Endothelial cell of umbilical vein (primary cell): ENCODE results near the gene CENPU. TPM values are rescaled to one million over a fixed set of nuclear protein-coding genes. Genes with fewer than 3 reads are reported as not detected.

Experiments used
- BruUV-seq: library from RNA; stranded (reverse); fragments of 400-500 nt; replicated peaks from 2 replicates; lab custom pipeline; 2021; lab: Mats Ljungman, UMichigan
- CTCF ChIA-PET: fragments of 300-600, 350-600 bp; sonication (Branson Sonifier 250); formaldehyde crosslinking; loops from one replicate; lab custom pipeline; 2021; ENCODE audit warnings: antibody characterized with exemption, inconsistent platforms; lab: Charles Lee
- POLR2A ChIA-PET: fragments of 300-600, 350-600 bp; sonication (Branson Sonifier 250); formaldehyde crosslinking; loops from one replicate; lab custom pipeline; 2021; ENCODE audit warnings: antibody characterized with exemption, inconsistent platforms; lab: Charles Lee
- DNase-seq: peaks from one replicate; pipeline ENCODE4 v3.0.0-alpha.2; 2011; ENCODE audit warnings: low read depth, low spot score
- FAIRE-seq: peaks from 2 replicates; lab custom pipeline; 2011; peaks lifted over from hg19 to GRCh38; lab: Jason Lieb, UNC
- H2AFZ ChIP-seq: 2 replicates; pipeline ENCODE4 v1.6.0; 2012; ENCODE audit warnings: low read depth, low read length, control low read depth, inconsistent platforms
- H3K27ac ChIP-seq: 2 replicates; pipeline ENCODE4 v1.5.1; 2011; ENCODE audit warnings: low read depth, mild to moderate bottlenecking, control low read depth, low read length, moderate library complexity; ENCODE audit not compliant: insufficient read depth
- H3K27me3 ChIP-seq, 2 experiments: 2 replicates each; pipeline versions ENCODE4 v1.6.0 to v1.6.1; 2011; ENCODE audit warnings: low read length in 2 of 2, mixed read lengths in 1 of 2; ENCODE audit not compliant: control insufficient read depth in 2 of 2, insufficient read depth in 2 of 2
- H3K36me3 ChIP-seq, 2 experiments: 2 replicates in 1 of 2; 3 replicates in 1 of 2; pipeline ENCODE4 v1.5.1; 2011; ENCODE audit warnings: low read length in 2 of 2, mild to moderate bottlenecking in 1 of 2, moderate library complexity in 1 of 2; ENCODE audit not compliant: control insufficient read depth in 2 of 2, insufficient read depth in 2 of 2; ENCODE audit errors: extremely low read depth in 1 of 2
- H3K4me1 ChIP-seq: 3 replicates; pipeline ENCODE4 v1.5.1; 2011; ENCODE audit warnings: mild to moderate bottlenecking, low read length; ENCODE audit not compliant: control insufficient read depth, insufficient read depth; ENCODE audit errors: extremely low read depth
- H3K4me2 ChIP-seq: 2 replicates; pipeline ENCODE4 v1.6.1; 2011; ENCODE audit warnings: low read length, control low read depth, mixed read lengths; ENCODE audit not compliant: insufficient read depth
- H3K4me3 ChIP-seq, 3 experiments: fragments of 200-600 bp in 1 of 3; sonication (generic), shearing (Covaris generic) in 1 of 3; replicated peaks in 1 of 3; 2 replicates each; pipeline ENCODE4 v1.5.1; 2011 to 2016; ENCODE audit warnings: control low read depth in 3 of 3, low read length in 3 of 3, mild to moderate bottlenecking in 2 of 3, inconsistent platforms in 1 of 3, low read depth in 1 of 3, moderate library complexity in 1 of 3; ENCODE audit not compliant: insufficient read depth in 1 of 3
- H3K79me2 ChIP-seq: 2 replicates; pipeline ENCODE4 v1.6.0; 2012; ENCODE audit warnings: low read length, inconsistent platforms; ENCODE audit not compliant: control insufficient read depth, insufficient read depth
- H3K9ac ChIP-seq: replicated peaks from 2 replicates; pipeline ENCODE3; 2011; ENCODE audit warnings: low read length, control low read depth; ENCODE audit not compliant: insufficient read depth; ENCODE audit errors: extremely low read depth
- H3K9me1 ChIP-seq: replicated peaks from 3 replicates; pipeline ENCODE4 v1.6.0; 2011; ENCODE audit warnings: mild to moderate bottlenecking, low read length; ENCODE audit not compliant: control insufficient read depth, insufficient read depth; ENCODE audit errors: extremely low read depth
- H3K9me3 ChIP-seq: replicated peaks from 2 replicates; pipeline ENCODE4 v1.5.1; 2012; ENCODE audit warnings: low read length, inconsistent platforms; ENCODE audit not compliant: control insufficient read depth, insufficient read depth
- H4K20me1 ChIP-seq: replicated peaks from 2 replicates; pipeline ENCODE3; 2011; ENCODE audit warnings: mild to moderate bottlenecking, low read length; ENCODE audit not compliant: control insufficient read depth, insufficient read depth; ENCODE audit errors: extremely low read depth
- EZH2 ChIP-seq: IDR thresholded peaks from 2 replicates; pipeline ENCODE4 v1.6.1; 2012; ENCODE audit warnings: borderline replicate concordance, low read depth, mild to moderate bottlenecking, moderate library complexity, low read length, inconsistent platforms; ENCODE audit not compliant: severe bottlenecking
- FOS ChIP-seq: IDR thresholded peaks from 2 replicates; pipeline ENCODE4 v1.6.1; 2011; ENCODE audit warnings: mild to moderate bottlenecking, low read length, moderate library complexity, borderline replicate concordance; ENCODE audit not compliant: insufficient read depth
- GATA2 ChIP-seq: IDR thresholded peaks from 2 replicates; pipeline ENCODE4 v1.7.0; 2011; ENCODE audit warnings: low read depth, mild to moderate bottlenecking, moderate library complexity, mixed read lengths, low read length; ENCODE audit not compliant: insufficient read length, insufficient read depth
- JUN ChIP-seq: IDR thresholded peaks from 2 replicates; pipeline ENCODE4 v1.6.1; 2011; ENCODE audit warnings: borderline replicate concordance, low read depth; ENCODE audit not compliant: insufficient read length, insufficient read depth
- MAX ChIP-seq: IDR thresholded peaks from 2 replicates; pipeline ENCODE4 v1.6.1; 2011; ENCODE audit not compliant: insufficient read depth, insufficient read length
- POLR2A ChIP-seq: IDR thresholded peaks from 2 replicates; pipeline ENCODE4 v1.6.1; 2012; ENCODE audit warnings: low read depth, mild to moderate bottlenecking, control low read depth, low read length
- POLR2AphosphoS5 ChIP-seq: IDR thresholded peaks from 2 replicates; pipeline ENCODE4 v1.6.1; 2012; ENCODE audit warnings: low read depth, mild to moderate bottlenecking, control low read depth, low read length, moderate library complexity; ENCODE audit not compliant: insufficient read depth
- dilution Hi-C: fragments of 300-500 bp; cut with MboI; formaldehyde crosslinking; loops from one replicate; pipeline ENCODE4 v1.15.0; 2019; ENCODE audit warnings: low sequenced_read_pairs; ENCODE audit not compliant: extremely low pct_ligation_motif_present
- intact Hi-C: fragments of 100-400 bp; cut with micrococcal nuclease; formaldehyde crosslinking; loops from one replicate; pipeline ENCODE4 v1.10.0; 2022
- polyA plus RNA-seq, 4 experiments: library from polyadenylated mRNA; depleted of rRNA in 3 of 4; stranded (reverse) in 3 of 4; unstranded in 1 of 4; fragments of >200 nt; gene quantifications; 2 replicates each; pipeline versions ENCODE4 v1.2.1 to v1.2.3, GENCODE V29; 2011 to 2012; ENCODE audit warnings: missing spikeins in 1 of 4
- total RNA-seq: library from RNA; stranded (reverse); gene quantifications from 2 replicates; pipeline ENCODE4 v1.2.3, GENCODE V29; 2021
- TF ChIP-seq, protein P1 (sequence below), 2 donors: IDR thresholded peaks; 1 replicate in 1 of 2; 2 replicates in 1 of 2; pipeline ENCODE4 v1.5.1; 2011; ENCODE audit warnings: low read length in 2 of 2, mild to moderate bottlenecking in 2 of 2, moderate library complexity in 2 of 2, control low read depth in 1 of 2, inconsistent platforms in 1 of 2, low read depth in 1 of 2; ENCODE audit not compliant: insufficient read depth in 1 of 2; ENCODE audit errors: extremely low read depth in 1 of 2

Gene CENPU
- total and polyA plus RNA-seq, 2 donors (not counting 3 experiments of a cell fraction or from before 2014, with no cell fraction given): 7.0 to 37.9 TPM

DNA sequence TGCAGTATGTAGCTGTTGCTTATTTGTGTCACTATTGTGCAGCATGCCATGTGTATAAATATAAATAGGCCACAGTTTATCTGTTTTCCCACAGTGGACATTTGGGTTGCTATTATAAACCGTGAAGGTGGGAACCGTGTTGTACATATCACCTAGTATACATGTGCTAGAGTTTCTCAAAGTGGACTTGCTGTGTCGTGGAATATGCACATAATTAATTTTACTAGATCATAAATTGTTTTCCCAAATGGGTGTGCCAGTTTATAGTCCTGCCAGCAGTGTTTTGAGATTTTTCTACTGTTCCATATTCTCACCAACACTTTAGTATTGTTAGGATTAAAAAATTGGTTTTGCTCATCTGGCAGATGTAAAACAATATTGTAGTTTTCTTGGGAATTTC is 45.9 kb downstream of the CENPU start:
- peaks cover 18% of the 10 kb centered on the region for H3K4me1 ChIP-seq
- H3K79me2 ChIP-seq: no peaks in the 10 kb centered on the region
- no peaks in the 10 kb centered on the region for H3K9me1 ChIP-seq
- H3K27me3 ChIP-seq: no peaks in the 10 kb centered on the region
- POLR2A ChIA-PET: interaction anchor here (0.6 kb wide), 1 partner anchor 38 kb away, joined by 3 read pairs; the partner anchor contains the start of genes CASP3 and PRIMPOL
- H2AFZ ChIP-seq: no peak overlapping the region
- peaks cover 0 to 2% of the 10 kb centered on the region in 2 experiments for H3K36me3 ChIP-seq
- peak overlapping the region; percentile 39 for H3K4me2 ChIP-seq
- TF ChIP-seq FOS: no peak
- no peak for TF ChIP-seq EZH2
- no peak for TF ChIP-seq GATA2
- no peak for TF ChIP-seq POLR2AphosphoS5
- TF ChIP-seq POLR2A: no peak
- no peak for TF ChIP-seq JUN
- TF ChIP-seq, protein P1, sequence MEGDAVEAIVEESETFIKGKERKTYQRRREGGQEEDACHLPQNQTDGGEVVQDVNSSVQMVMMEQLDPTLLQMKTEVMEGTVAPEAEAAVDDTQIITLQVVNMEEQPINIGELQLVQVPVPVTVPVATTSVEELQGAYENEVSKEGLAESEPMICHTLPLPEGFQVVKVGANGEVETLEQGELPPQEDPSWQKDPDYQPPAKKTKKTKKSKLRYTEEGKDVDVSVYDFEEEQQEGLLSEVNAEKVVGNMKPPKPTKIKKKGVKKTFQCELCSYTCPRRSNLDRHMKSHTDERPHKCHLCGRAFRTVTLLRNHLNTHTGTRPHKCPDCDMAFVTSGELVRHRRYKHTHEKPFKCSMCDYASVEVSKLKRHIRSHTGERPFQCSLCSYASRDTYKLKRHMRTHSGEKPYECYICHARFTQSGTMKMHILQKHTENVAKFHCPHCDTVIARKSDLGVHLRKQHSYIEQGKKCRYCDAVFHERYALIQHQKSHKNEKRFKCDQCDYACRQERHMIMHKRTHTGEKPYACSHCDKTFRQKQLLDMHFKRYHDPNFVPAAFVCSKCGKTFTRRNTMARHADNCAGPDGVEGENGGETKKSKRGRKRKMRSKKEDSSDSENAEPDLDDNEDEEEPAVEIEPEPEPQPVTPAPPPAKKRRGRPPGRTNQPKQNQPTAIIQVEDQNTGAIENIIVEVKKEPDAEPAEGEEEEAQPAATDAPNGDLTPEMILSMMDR (IDR thresholded peaks at IDR 0.05; ENCODE audit: extremely low read depth in 1 of 2, insufficient read depth in 1 of 2, low read depth in 1 of 2, low read length in 2 of 2): no peak
- no peak for TF ChIP-seq MAX
- dilution Hi-C loops (no loop called here), intact Hi-C loops (loop anchor here (1.0 kb wide), 6 partner anchors 39 to 424 kb away; partner anchors contain the start of genes CASP3, CENPU, IRF2 and PRIMPOL)
- CTCF ChIA-PET: interaction anchor here (1.0 to 1.9 kb wide), 5 partner anchors 20 to 46 kb away, joined by 3 to 5 read pairs (median 4); partner anchors contain the start of gene CENPU
- no peaks in the 10 kb centered on the region for H4K20me1 ChIP-seq
- FAIRE-seq (no peak), DNase-seq (peak; percentile 20)
- peak overlapping the region; percentile 77 for H3K27ac ChIP-seq
- H3K9me3 ChIP-seq: no peaks in the 10 kb centered on the region
- H3K9ac ChIP-seq: peak overlapping the region; percentile 53
- TSS peak; percentile 100 for BruUV-seq
- no peak overlapping the region for H3K4me3 ChIP-seq
